Endothelial cell of umbilical vein (primary cell): ENCODE measurements around the gene ENOX2. TPM values are rescaled to one million over a fixed set of nuclear protein-coding genes. Genes with fewer than 3 reads are reported as not detected.

Experiments
- BruUV-seq: library from RNA; stranded (reverse); fragments of 400-500 nt; replicated peaks from 2 replicates; lab custom pipeline; 2021; lab: Mats Ljungman, UMichigan
- CTCF ChIA-PET: fragments of 300-600, 350-600 bp; sonication (Branson Sonifier 250); formaldehyde crosslinking; loops from one replicate; lab custom pipeline; 2021; ENCODE audit warnings: antibody characterized with exemption, inconsistent platforms; lab: Charles Lee
- POLR2A ChIA-PET: fragments of 300-600, 350-600 bp; sonication (Branson Sonifier 250); formaldehyde crosslinking; loops from one replicate; lab custom pipeline; 2021; ENCODE audit warnings: antibody characterized with exemption, inconsistent platforms; lab: Charles Lee
- DNase-seq: peaks from one replicate; pipeline ENCODE4 v3.0.0-alpha.2; 2011; ENCODE audit warnings: low read depth, low spot score
- FAIRE-seq: peaks from 2 replicates; lab custom pipeline; 2011; peaks lifted over from hg19 to GRCh38; lab: Jason Lieb, UNC
- H2AFZ ChIP-seq: 2 replicates; pipeline ENCODE4 v1.6.0; 2012; ENCODE audit warnings: low read depth, low read length, control low read depth, inconsistent platforms
- H3K27ac ChIP-seq: 2 replicates; pipeline ENCODE4 v1.5.1; 2011; ENCODE audit warnings: low read depth, mild to moderate bottlenecking, control low read depth, low read length, moderate library complexity; ENCODE audit not compliant: insufficient read depth
- H3K27me3 ChIP-seq, 2 experiments: 2 replicates each; pipeline versions ENCODE4 v1.6.0 to v1.6.1; 2011; ENCODE audit warnings: low read length in 2 of 2, mixed read lengths in 1 of 2; ENCODE audit not compliant: control insufficient read depth in 2 of 2, insufficient read depth in 2 of 2
- H3K36me3 ChIP-seq, 2 experiments: 2 replicates in 1 of 2; 3 replicates in 1 of 2; pipeline ENCODE4 v1.5.1; 2011; ENCODE audit warnings: low read length in 2 of 2, mild to moderate bottlenecking in 1 of 2, moderate library complexity in 1 of 2; ENCODE audit not compliant: control insufficient read depth in 2 of 2, insufficient read depth in 2 of 2; ENCODE audit errors: extremely low read depth in 1 of 2
- H3K4me1 ChIP-seq: 3 replicates; pipeline ENCODE4 v1.5.1; 2011; ENCODE audit warnings: mild to moderate bottlenecking, low read length; ENCODE audit not compliant: control insufficient read depth, insufficient read depth; ENCODE audit errors: extremely low read depth
- H3K4me2 ChIP-seq: 2 replicates; pipeline ENCODE4 v1.6.1; 2011; ENCODE audit warnings: low read length, control low read depth, mixed read lengths; ENCODE audit not compliant: insufficient read depth
- H3K4me3 ChIP-seq, 3 experiments: fragments of 200-600 bp in 1 of 3; sonication (generic), shearing (Covaris generic) in 1 of 3; replicated peaks in 1 of 3; 2 replicates each; pipeline ENCODE4 v1.5.1; 2011 to 2016; ENCODE audit warnings: control low read depth in 3 of 3, low read length in 3 of 3, mild to moderate bottlenecking in 2 of 3, inconsistent platforms in 1 of 3, low read depth in 1 of 3, moderate library complexity in 1 of 3; ENCODE audit not compliant: insufficient read depth in 1 of 3
- H3K79me2 ChIP-seq: 2 replicates; pipeline ENCODE4 v1.6.0; 2012; ENCODE audit warnings: low read length, inconsistent platforms; ENCODE audit not compliant: control insufficient read depth, insufficient read depth
- H3K9ac ChIP-seq: replicated peaks from 2 replicates; pipeline ENCODE3; 2011; ENCODE audit warnings: low read length, control low read depth; ENCODE audit not compliant: insufficient read depth; ENCODE audit errors: extremely low read depth
- H3K9me1 ChIP-seq: replicated peaks from 3 replicates; pipeline ENCODE4 v1.6.0; 2011; ENCODE audit warnings: mild to moderate bottlenecking, low read length; ENCODE audit not compliant: control insufficient read depth, insufficient read depth; ENCODE audit errors: extremely low read depth
- H3K9me3 ChIP-seq: replicated peaks from 2 replicates; pipeline ENCODE4 v1.5.1; 2012; ENCODE audit warnings: low read length, inconsistent platforms; ENCODE audit not compliant: control insufficient read depth, insufficient read depth
- H4K20me1 ChIP-seq: replicated peaks from 2 replicates; pipeline ENCODE3; 2011; ENCODE audit warnings: mild to moderate bottlenecking, low read length; ENCODE audit not compliant: control insufficient read depth, insufficient read depth; ENCODE audit errors: extremely low read depth
- EZH2 ChIP-seq: IDR thresholded peaks from 2 replicates; pipeline ENCODE4 v1.6.1; 2012; ENCODE audit warnings: borderline replicate concordance, low read depth, mild to moderate bottlenecking, moderate library complexity, low read length, inconsistent platforms; ENCODE audit not compliant: severe bottlenecking
- FOS ChIP-seq: IDR thresholded peaks from 2 replicates; pipeline ENCODE4 v1.6.1; 2011; ENCODE audit warnings: mild to moderate bottlenecking, low read length, moderate library complexity, borderline replicate concordance; ENCODE audit not compliant: insufficient read depth
- GATA2 ChIP-seq: IDR thresholded peaks from 2 replicates; pipeline ENCODE4 v1.7.0; 2011; ENCODE audit warnings: low read depth, mild to moderate bottlenecking, moderate library complexity, mixed read lengths, low read length; ENCODE audit not compliant: insufficient read length, insufficient read depth
- JUN ChIP-seq: IDR thresholded peaks from 2 replicates; pipeline ENCODE4 v1.6.1; 2011; ENCODE audit warnings: borderline replicate concordance, low read depth; ENCODE audit not compliant: insufficient read length, insufficient read depth
- MYC ChIP-seq: IDR thresholded peaks from one replicate; pipeline ENCODE4 v1.6.1; 2011; ENCODE audit warnings: mild to moderate bottlenecking, low read depth, low read length
- POLR2A ChIP-seq: IDR thresholded peaks from 2 replicates; pipeline ENCODE4 v1.6.1; 2012; ENCODE audit warnings: low read depth, mild to moderate bottlenecking, control low read depth, low read length
- POLR2AphosphoS5 ChIP-seq: IDR thresholded peaks from 2 replicates; pipeline ENCODE4 v1.6.1; 2012; ENCODE audit warnings: low read depth, mild to moderate bottlenecking, control low read depth, low read length, moderate library complexity; ENCODE audit not compliant: insufficient read depth
- dilution Hi-C: fragments of 300-500 bp; cut with MboI; formaldehyde crosslinking; loops from one replicate; pipeline ENCODE4 v1.15.0; 2019; ENCODE audit warnings: low sequenced_read_pairs; ENCODE audit not compliant: extremely low pct_ligation_motif_present
- intact Hi-C: fragments of 100-400 bp; cut with micrococcal nuclease; formaldehyde crosslinking; loops from one replicate; pipeline ENCODE4 v1.10.0; 2022
- polyA plus RNA-seq, 4 experiments: library from polyadenylated mRNA; depleted of rRNA in 3 of 4; stranded (reverse) in 3 of 4; unstranded in 1 of 4; fragments of >200 nt; gene quantifications; 2 replicates each; pipeline versions ENCODE4 v1.2.1 to v1.2.3, GENCODE V29; 2011 to 2012; ENCODE audit warnings: missing spikeins in 1 of 4
- total RNA-seq: library from RNA; stranded (reverse); gene quantifications from 2 replicates; pipeline ENCODE4 v1.2.3, GENCODE V29; 2021
- TF ChIP-seq, protein P1 (sequence below): IDR thresholded peaks from 2 replicates; pipeline ENCODE4 v1.6.1; 2011; ENCODE audit not compliant: insufficient read depth, insufficient read length
- TF ChIP-seq, protein P2 (sequence below), 2 donors: IDR thresholded peaks; 1 replicate in 1 of 2; 2 replicates in 1 of 2; pipeline ENCODE4 v1.5.1; 2011; ENCODE audit warnings: low read length in 2 of 2, mild to moderate bottlenecking in 2 of 2, moderate library complexity in 2 of 2, control low read depth in 1 of 2, inconsistent platforms in 1 of 2, low read depth in 1 of 2; ENCODE audit not compliant: insufficient read depth in 1 of 2; ENCODE audit errors: extremely low read depth in 1 of 2

The ENOX2 gene
- total and polyA plus RNA-seq, 2 donors (not counting 3 experiments of a cell fraction or from before 2014, with no cell fraction given) = 5.5 to 13.1 TPM

DNA sequence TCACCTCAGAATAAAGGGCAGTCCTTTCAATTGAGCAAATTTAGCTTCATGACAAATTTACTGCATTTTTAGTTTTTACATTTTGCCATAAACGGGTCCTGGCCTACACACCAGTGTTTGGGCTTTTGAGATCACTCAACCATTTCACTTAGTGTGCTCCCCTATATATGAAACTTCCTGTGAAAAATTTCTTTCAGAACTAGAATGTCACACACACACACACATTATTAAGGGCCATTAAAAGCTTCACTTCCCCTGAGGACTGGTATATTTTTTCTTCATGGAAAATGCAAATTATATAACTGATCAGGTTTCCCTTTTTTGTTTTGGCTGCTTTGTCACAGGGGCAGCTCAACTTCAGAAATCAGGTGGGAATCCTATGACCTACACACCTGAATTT, 206.5 kb downstream of the ENOX2 start:
- Histone ChIP-seq H3K36me3 (no peaks in the 10 kb centered on the region), H3K79me2 (no peaks in the 10 kb centered on the region), H2AFZ (no peak overlapping the region), H3K27ac (no peak overlapping the region), H3K9me1 (no peaks in the 10 kb centered on the region), H3K9me3 (no peaks in the 10 kb centered on the region), H3K27me3 (no peaks in the 10 kb centered on the region), H3K4me2 (no peak overlapping the region), H3K9ac (no peak overlapping the region), H3K4me1 (peaks cover 4% of the 10 kb centered on the region), H4K20me1 (no peaks in the 10 kb centered on the region), H3K4me3 (no peak overlapping the region)
- no peak for DNase-seq
- TF ChIP-seq, protein P1, sequence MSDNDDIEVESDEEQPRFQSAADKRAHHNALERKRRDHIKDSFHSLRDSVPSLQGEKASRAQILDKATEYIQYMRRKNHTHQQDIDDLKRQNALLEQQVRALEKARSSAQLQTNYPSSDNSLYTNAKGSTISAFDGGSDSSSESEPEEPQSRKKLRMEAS = no peak
- no peak for TF ChIP-seq MYC
- TF ChIP-seq EZH2 = no peak
- TF ChIP-seq POLR2A = no peak
- no peak for TF ChIP-seq JUN
- TF ChIP-seq FOS = no peak
- TF ChIP-seq, protein P2, sequence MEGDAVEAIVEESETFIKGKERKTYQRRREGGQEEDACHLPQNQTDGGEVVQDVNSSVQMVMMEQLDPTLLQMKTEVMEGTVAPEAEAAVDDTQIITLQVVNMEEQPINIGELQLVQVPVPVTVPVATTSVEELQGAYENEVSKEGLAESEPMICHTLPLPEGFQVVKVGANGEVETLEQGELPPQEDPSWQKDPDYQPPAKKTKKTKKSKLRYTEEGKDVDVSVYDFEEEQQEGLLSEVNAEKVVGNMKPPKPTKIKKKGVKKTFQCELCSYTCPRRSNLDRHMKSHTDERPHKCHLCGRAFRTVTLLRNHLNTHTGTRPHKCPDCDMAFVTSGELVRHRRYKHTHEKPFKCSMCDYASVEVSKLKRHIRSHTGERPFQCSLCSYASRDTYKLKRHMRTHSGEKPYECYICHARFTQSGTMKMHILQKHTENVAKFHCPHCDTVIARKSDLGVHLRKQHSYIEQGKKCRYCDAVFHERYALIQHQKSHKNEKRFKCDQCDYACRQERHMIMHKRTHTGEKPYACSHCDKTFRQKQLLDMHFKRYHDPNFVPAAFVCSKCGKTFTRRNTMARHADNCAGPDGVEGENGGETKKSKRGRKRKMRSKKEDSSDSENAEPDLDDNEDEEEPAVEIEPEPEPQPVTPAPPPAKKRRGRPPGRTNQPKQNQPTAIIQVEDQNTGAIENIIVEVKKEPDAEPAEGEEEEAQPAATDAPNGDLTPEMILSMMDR (IDR thresholded peaks at IDR 0.05; ENCODE audit: extremely low read depth in 1 of 2, insufficient read depth in 1 of 2, low read depth in 1 of 2, low read length in 2 of 2) = no peak
- no peak for TF ChIP-seq GATA2
- no peak for TF ChIP-seq POLR2AphosphoS5
- intact Hi-C loops = no loop called here
- no TSS peak for BruUV-seq
- FAIRE-seq = peak; percentile 37
- ChIA-PET POLR2A (no interaction called here), CTCF (interaction anchor here (1.3 kb wide), 1 partner anchor 95 kb away, joined by 3 read pairs; no protein-coding TSS in a partner anchor)
- dilution Hi-C loops = no loop called here
